Adipocyte (in vitro differentiated cells): ENCODE measurements around the gene IQSEC3.
"Not testable (repeated sequence)": the region's sequence is repeated elsewhere in the genome, so short reads cannot be mapped to it uniquely, and the experiment has no call there.

Experiments used
- DNase-seq: peaks from one replicate; pipeline ENCODE4 v3.0.0-alpha.2; 2015; ENCODE audit warnings: low read depth
- H3K27me3 ChIP-seq: replicated peaks from 2 replicates; pipeline ENCODE4 v1.7.0; 2013; ENCODE audit warnings: mild to moderate bottlenecking, low read length, moderate library complexity; ENCODE audit not compliant: control insufficient read depth, insufficient read depth
- H3K36me3 ChIP-seq: 2 replicates; pipeline ENCODE4 v1.7.0; 2013; ENCODE audit warnings: low read length, mild to moderate bottlenecking, moderate library complexity; ENCODE audit not compliant: control insufficient read depth, insufficient read depth, severe bottlenecking
- H3K4me1 ChIP-seq: 2 replicates; pipeline ENCODE4 v1.7.0; 2013; ENCODE audit warnings: mild to moderate bottlenecking, low read length, moderate library complexity; ENCODE audit not compliant: control insufficient read depth, insufficient read depth
- H3K4me3 ChIP-seq: 2 replicates; pipeline ENCODE4 v1.7.0; 2013; ENCODE audit warnings: mild to moderate bottlenecking, low read length, moderate library complexity
- H3K9ac ChIP-seq: 2 replicates; pipeline ENCODE4 v1.7.0; 2013; ENCODE audit warnings: mild to moderate bottlenecking, low read length, moderate library complexity
- H3K9me3 ChIP-seq: 2 replicates; pipeline ENCODE4 v1.7.0; 2013; ENCODE audit warnings: mild to moderate bottlenecking, low read length, moderate library complexity; ENCODE audit not compliant: control insufficient read depth

Gene IQSEC3

GRCh38 chr12:215116-215515, 148.5 kb downstream of the IQSEC3 start:
- Histone ChIP-seq H3K4me1 (peaks cover 10% of the 10 kb centered on the region), H3K9me3 (no peaks in the 10 kb centered on the region), H3K4me3 (no peak overlapping the region), H3K27me3 (peaks cover 52% of the 10 kb centered on the region), H3K36me3 (no peaks in the 10 kb centered on the region), H3K9ac (no peak overlapping the region)
- no peak for DNase-seq

GRCh38 chr12:217029-217428, 150.5 kb downstream of the IQSEC3 start:
- not testable (repeated sequence) for H3K9me3 ChIP-seq, DNase-seq, H3K36me3 ChIP-seq, H3K4me3 ChIP-seq, H3K9ac ChIP-seq, H3K4me1 ChIP-seq
- H3K27me3 ChIP-seq = peaks cover 48% of the 10 kb centered on the region

- Histone ChIP-seq H3K27me3 (peaks cover 50% of the 10 kb centered on the region), H3K9ac (no peak overlapping the region), H3K4me3 (no peak overlapping the region), H3K9me3 (no peaks in the 10 kb centered on the region), H3K4me1 (peaks cover 7% of the 10 kb centered on the region), H3K36me3 (no peaks in the 10 kb centered on the region)
- DNase-seq = no peak
Observed at GRCh38 chr12:218221-218620, 151.7 kb downstream of the IQSEC3 start.

- Histone ChIP-seq H3K9me3 (no peaks in the 10 kb centered on the region), H3K4me3 (no peak overlapping the region), H3K36me3 (no peaks in the 10 kb centered on the region), H3K4me1 (peaks cover 1% of the 10 kb centered on the region), H3K9ac (no peak overlapping the region), H3K27me3 (peaks cover 50% of the 10 kb centered on the region)
- DNase-seq = no peak
Observed at GRCh38 chr12:218728-219590, 152.4 kb downstream of the IQSEC3 start.

GRCh38 chr12:219891-220352, 153.4 kb downstream of the IQSEC3 start:
- Histone ChIP-seq H3K27me3 (peaks cover 57% of the 10 kb centered on the region), H3K9me3 (no peaks in the 10 kb centered on the region), H3K9ac (no peak overlapping the region), H3K4me1 (no peaks in the 10 kb centered on the region), H3K36me3 (no peaks in the 10 kb centered on the region), H3K4me3 (no peak overlapping the region)
- peak; percentile 46 for DNase-seq

- no peaks in the 10 kb centered on the region for H3K9me3 ChIP-seq
- H3K36me3 ChIP-seq = no peaks in the 10 kb centered on the region
- no peak overlapping the region for H3K4me3 ChIP-seq
- DNase-seq = no peak
- H3K27me3 ChIP-seq = peaks cover 58% of the 10 kb centered on the region
- no peak overlapping the region for H3K9ac ChIP-seq
- H3K4me1 ChIP-seq = no peaks in the 10 kb centered on the region
Observed at GRCh38 chr12:220491-220890, 153.9 kb downstream of the IQSEC3 start.

- peaks cover 60% of the 10 kb centered on the region for H3K27me3 ChIP-seq
- no peaks in the 10 kb centered on the region for H3K9me3 ChIP-seq
- DNase-seq = no peak
- no peak overlapping the region for H3K9ac ChIP-seq
- no peaks in the 10 kb centered on the region for H3K4me1 ChIP-seq
- H3K4me3 ChIP-seq = no peak overlapping the region
- H3K36me3 ChIP-seq = no peaks in the 10 kb centered on the region
Observed at GRCh38 chr12:220946-221550, 154.5 kb downstream of the IQSEC3 start.

- Histone ChIP-seq H3K4me1 (no peaks in the 10 kb centered on the region), H3K9ac (no peak overlapping the region), H3K4me3 (no peak overlapping the region), H3K36me3 (no peaks in the 10 kb centered on the region), H3K9me3 (no peaks in the 10 kb centered on the region), H3K27me3 (peaks cover 64% of the 10 kb centered on the region)
- DNase-seq = no peak
Observed at GRCh38 chr12:221736-222135, 155.2 kb downstream of the IQSEC3 start.

- H3K4me1 ChIP-seq = no peaks in the 10 kb centered on the region
- no peak overlapping the region for H3K9ac ChIP-seq
- H3K27me3 ChIP-seq = peaks cover 78% of the 10 kb centered on the region
- no peak overlapping the region for H3K4me3 ChIP-seq
- H3K9me3 ChIP-seq = no peaks in the 10 kb centered on the region
- DNase-seq = no peak
- no peaks in the 10 kb centered on the region for H3K36me3 ChIP-seq
Observed at GRCh38 chr12:223841-224240, 157.3 kb downstream of the IQSEC3 start.

GRCh38 chr12:224330-224729, 157.8 kb downstream of the IQSEC3 start:
- Histone ChIP-seq H3K27me3 (peaks cover 81% of the 10 kb centered on the region), H3K9me3 (no peaks in the 10 kb centered on the region), H3K9ac (no peak overlapping the region), H3K4me3 (no peak overlapping the region), H3K4me1 (no peaks in the 10 kb centered on the region), H3K36me3 (no peaks in the 10 kb centered on the region)
- DNase-seq = no peak

- Histone ChIP-seq H3K9me3 (no peaks in the 10 kb centered on the region), H3K27me3 (peaks cover 85% of the 10 kb centered on the region)
Observed at GRCh38 chr12:225012-225411, 158.4 kb downstream of the IQSEC3 start.

More at GRCh38 chr12:225012-225411, 158.4 kb downstream of the IQSEC3 start:
- Histone ChIP-seq H3K4me3 (no peak overlapping the region), H3K36me3 (no peaks in the 10 kb centered on the region), H3K9ac (no peak overlapping the region), H3K4me1 (no peaks in the 10 kb centered on the region)
- no peak for DNase-seq
